Fibroblast of pulmonary artery (primary cell): Measurements from ENCODE around the gene ZNF473.

Source experiments
- DNase-seq: peaks from one replicate; pipeline ENCODE4 v3.0.0-alpha.2; 2010; ENCODE audit warnings: low read depth
- H3K4me3 ChIP-seq: replicated peaks from 2 replicates; pipeline ENCODE4 v1.5.1; 2011; ENCODE audit warnings: low read depth, mild to moderate bottlenecking, control low read depth, low read length, moderate library complexity
- CTCF ChIP-seq: IDR thresholded peaks from 2 replicates; pipeline ENCODE4 v1.5.1; 2011; ENCODE audit warnings: mild to moderate bottlenecking, control low read depth, low read length, inconsistent platforms; ENCODE audit errors: missing control alignments

Gene ZNF473

GRCh38 chr19:50036908-50037307 is 11.1 kb downstream of the ZNF473 start:
- no peak for TF ChIP-seq CTCF
- DNase-seq: no peak

GRCh38 chr19:50039968-50040367 is 14.2 kb downstream of the ZNF473 start:
- H3K4me3 ChIP-seq: no peak overlapping the region
- no peak for DNase-seq
- TF ChIP-seq CTCF: no peak

More at GRCh38 chr19:50036908-50037307, 11.1 kb downstream of the ZNF473 start:
- H3K4me3 ChIP-seq: no peak overlapping the region

GRCh38 chr19:50040967-50041366 is 15.2 kb downstream of the ZNF473 start:
- no peak overlapping the region for H3K4me3 ChIP-seq
- no peak for TF ChIP-seq CTCF
- no peak for DNase-seq

- no peak overlapping the region for H3K4me3 ChIP-seq
- TF ChIP-seq CTCF: no peak
Observed at GRCh38 chr19:50042363-50043024, 16.7 kb downstream of the ZNF473 start.

GRCh38 chr19:50043967-50044366 is 18.2 kb downstream of the ZNF473 start:
- no peak overlapping the region for H3K4me3 ChIP-seq
- no peak for DNase-seq
- no peak for TF ChIP-seq CTCF

More at GRCh38 chr19:50042363-50043024, 16.7 kb downstream of the ZNF473 start:
- no peak for DNase-seq

- no peak for TF ChIP-seq CTCF
- H3K4me3 ChIP-seq: no peak overlapping the region
- no peak for DNase-seq
Observed at GRCh38 chr19:50044922-50045321, 19.1 kb downstream of the ZNF473 start.
